Breast epithelium (tissue), 4 donors: Measurements from ENCODE around the gene POPDC3. TPM values are rescaled to one million over a fixed set of nuclear protein-coding genes. Genes with fewer than 3 reads are reported as not detected.
"Not testable (repeated sequence)": the region's sequence is repeated elsewhere in the genome, so short reads cannot be mapped to it uniquely, and the experiment has no call there.

Experiments used
- DNase-seq, 2 donors: peaks; one replicate each; pipeline ENCODE4 v3.0.0-alpha.2; 2019; ENCODE audit warnings: low spot score in 2 of 2
- H3K27ac ChIP-seq, 2 donors: fragments of 200-600 bp; sonication (generic) in 1 of 2; one replicate each; pipeline ENCODE4 v1.5.1; 2016 to 2019; ENCODE audit warnings: mild to moderate bottlenecking in 1 of 2
- H3K27me3 ChIP-seq, 2 donors: fragments of 200-600 bp; sonication (generic) in 1 of 2; one replicate each; pipeline versions ENCODE4 v1.5.1 to v1.6.0; 2017 to 2019; ENCODE audit warnings: control low read depth in 1 of 2, mild to moderate bottlenecking in 1 of 2
- H3K36me3 ChIP-seq: fragments of 200-600 bp; one replicate; pipeline ENCODE4 v1.5.1; 2019
- H3K4me1 ChIP-seq, 2 donors: fragments of 200-600 bp; sonication (generic); one replicate each; pipeline ENCODE4 v1.5.1; 2016 to 2019; ENCODE audit warnings: control low read depth in 1 of 2
- H3K4me3 ChIP-seq, 3 donors: fragments of 200-600 bp; sonication (generic); 1 replicate in 2 of 3; 2 replicates in 1 of 3; pipeline ENCODE4 v1.5.1; 2016 to 2019; ENCODE audit warnings: mild to moderate bottlenecking in 3 of 3, moderate library complexity in 2 of 3
- H3K9me3 ChIP-seq, 2 donors: fragments of 200-600 bp; sonication (generic) in 1 of 2; one replicate each; pipeline ENCODE4 v1.5.1; 2016 to 2019; ENCODE audit warnings: control low read depth in 1 of 2
- POLR2A ChIP-seq: fragments of 450-650 bp; IDR thresholded peaks from one replicate; pipeline ENCODE4 v1.6.1; 2016; ENCODE audit warnings: antibody characterized with exemption, mild to moderate bottlenecking, moderate library complexity
- POLR2AphosphoS5 ChIP-seq, 3 donors: sonication (generic); formaldehyde crosslinking; IDR thresholded peaks; one replicate each; pipeline ENCODE4 v1.6.1; 2017; ENCODE audit warnings: antibody characterized with exemption in 3 of 3
- intact Hi-C: fragments of 100-400 bp; cut with DNase I; formaldehyde crosslinking; loops from one replicate; pipeline ENCODE4 v1.15.1; 2023; ENCODE audit warnings: low total_unique reads
- total RNA-seq, 3 donors: library from RNA; depleted of rRNA; stranded (reverse); fragments of >200 nt; gene quantifications; one replicate each; pipeline ENCODE4 v1.1.0, GENCODE V29; 2016
- TF ChIP-seq, protein P1 (sequence below), 3 donors: fragments of 450-650 bp; IDR thresholded peaks; one replicate each; pipeline ENCODE4 v1.5.1; 2016 to 2017; ENCODE audit warnings: antibody characterized with exemption in 3 of 3, mild to moderate bottlenecking in 3 of 3, moderate library complexity in 3 of 3

Gene POPDC3, protein sequence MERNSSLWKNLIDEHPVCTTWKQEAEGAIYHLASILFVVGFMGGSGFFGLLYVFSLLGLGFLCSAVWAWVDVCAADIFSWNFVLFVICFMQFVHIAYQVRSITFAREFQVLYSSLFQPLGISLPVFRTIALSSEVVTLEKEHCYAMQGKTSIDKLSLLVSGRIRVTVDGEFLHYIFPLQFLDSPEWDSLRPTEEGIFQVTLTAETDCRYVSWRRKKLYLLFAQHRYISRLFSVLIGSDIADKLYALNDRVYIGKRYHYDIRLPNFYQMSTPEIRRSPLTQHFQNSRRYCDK
- under 1 TPM in 1 of 3 donors, not detected in 2; 0.98 TPM for total RNA-seq

DNA sequence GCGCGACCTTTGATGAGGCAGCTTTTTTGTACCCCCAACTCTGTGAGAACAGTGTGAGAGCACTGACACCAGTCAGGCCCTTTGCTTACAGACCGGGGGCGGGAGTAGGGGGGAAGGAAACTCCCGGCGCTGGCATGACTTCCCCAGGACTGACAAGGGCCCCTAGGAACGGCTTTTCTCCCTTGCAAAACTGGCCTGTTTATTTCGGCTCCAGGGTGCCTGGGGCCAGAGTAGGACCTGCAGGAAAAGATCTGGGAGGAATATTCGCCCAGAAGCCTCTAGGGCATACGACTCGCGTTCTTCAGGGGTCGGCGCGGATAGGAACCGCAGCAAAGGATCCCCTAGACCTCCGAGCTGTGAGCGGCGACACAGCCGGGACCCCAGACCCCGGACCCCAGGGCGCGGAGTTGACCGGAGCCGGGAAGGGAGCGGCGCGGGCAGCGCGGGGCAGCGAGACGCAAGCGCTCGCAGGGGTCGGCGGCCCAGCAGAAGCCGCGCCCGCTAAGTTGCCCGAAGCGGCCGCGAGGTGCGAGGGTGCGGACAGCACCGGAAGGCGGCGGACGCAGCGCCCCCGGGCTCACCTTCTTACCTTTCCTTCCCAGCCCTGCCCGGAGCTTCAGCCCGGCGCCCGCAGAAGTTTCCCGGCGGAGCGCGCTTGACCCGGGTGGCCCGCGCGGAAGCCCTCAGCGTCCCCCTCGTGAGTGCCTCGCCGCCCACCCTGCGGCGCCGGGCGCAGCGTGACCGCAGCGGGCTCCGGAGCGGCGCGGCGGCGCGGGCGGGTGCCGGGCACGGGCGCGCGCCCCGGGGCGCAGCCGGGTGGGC lies at the start of gene POPDC3:
Gene POPDC3, minus strand, starts transcription at position 771 of the 822 bp plus-strand sequence. CDS start 18,105 bp downstream, outside the sequence.
- intact Hi-C loops = no loop called here

DNA sequence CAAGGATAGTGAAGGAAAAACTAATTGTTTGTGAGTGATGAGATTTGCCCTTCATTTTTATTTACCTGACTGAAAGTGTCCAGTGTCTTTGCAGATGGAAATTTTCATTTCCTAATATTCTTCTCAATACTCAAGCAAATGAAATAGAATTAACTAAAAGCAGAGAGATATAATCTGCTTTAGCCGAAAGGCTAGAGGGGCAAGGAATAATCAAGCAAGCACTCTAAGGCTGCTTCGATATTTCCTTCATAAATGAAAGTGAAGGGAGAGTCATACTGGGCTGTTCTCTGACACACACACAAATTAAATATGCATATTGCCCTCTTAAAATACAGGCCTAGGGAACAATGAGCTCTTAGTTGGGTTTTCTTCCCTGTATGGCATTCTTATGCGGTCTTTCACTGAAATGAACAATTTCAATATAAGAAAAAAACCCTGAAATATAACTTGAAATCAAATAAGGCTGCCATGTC lies 47.5 kb upstream of the POPDC3 start:
- Histone ChIP-seq H3K9me3 (no peaks in the 10 kb centered on the region), H3K4me1 (no peaks in the 10 kb centered on the region), H3K36me3 (no peaks in the 10 kb centered on the region), H3K4me3 (no peak overlapping the region), H3K27me3 (no peaks in the 10 kb centered on the region), H3K27ac (no peak overlapping the region)
- no peak for DNase-seq
- no peak for TF ChIP-seq POLR2A
- TF ChIP-seq, protein P1, sequence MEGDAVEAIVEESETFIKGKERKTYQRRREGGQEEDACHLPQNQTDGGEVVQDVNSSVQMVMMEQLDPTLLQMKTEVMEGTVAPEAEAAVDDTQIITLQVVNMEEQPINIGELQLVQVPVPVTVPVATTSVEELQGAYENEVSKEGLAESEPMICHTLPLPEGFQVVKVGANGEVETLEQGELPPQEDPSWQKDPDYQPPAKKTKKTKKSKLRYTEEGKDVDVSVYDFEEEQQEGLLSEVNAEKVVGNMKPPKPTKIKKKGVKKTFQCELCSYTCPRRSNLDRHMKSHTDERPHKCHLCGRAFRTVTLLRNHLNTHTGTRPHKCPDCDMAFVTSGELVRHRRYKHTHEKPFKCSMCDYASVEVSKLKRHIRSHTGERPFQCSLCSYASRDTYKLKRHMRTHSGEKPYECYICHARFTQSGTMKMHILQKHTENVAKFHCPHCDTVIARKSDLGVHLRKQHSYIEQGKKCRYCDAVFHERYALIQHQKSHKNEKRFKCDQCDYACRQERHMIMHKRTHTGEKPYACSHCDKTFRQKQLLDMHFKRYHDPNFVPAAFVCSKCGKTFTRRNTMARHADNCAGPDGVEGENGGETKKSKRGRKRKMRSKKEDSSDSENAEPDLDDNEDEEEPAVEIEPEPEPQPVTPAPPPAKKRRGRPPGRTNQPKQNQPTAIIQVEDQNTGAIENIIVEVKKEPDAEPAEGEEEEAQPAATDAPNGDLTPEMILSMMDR (IDR thresholded peaks at IDR 0.05) = no peak
- no peak for TF ChIP-seq POLR2AphosphoS5 (IDR thresholded peaks at IDR 0.05)
- intact Hi-C loops = no loop called here

More for the DNA sequence above, at the start of gene POPDC3:
- Histone ChIP-seq H3K4me1 (no peaks in the 10 kb centered on the region), H3K36me3 (peaks cover 3% of the 10 kb centered on the region), H3K27ac (no peak within 1 kb of the TSS), H3K9me3 (no peaks in the 10 kb centered on the region), H3K4me3 (peak within 1 kb of the TSS; percentile 35 to 73 (median 47)), H3K27me3 (peaks cover 0 to 20% of the 10 kb centered on the region in 2 donors)
- DNase-seq = no peak
- TF ChIP-seq POLR2AphosphoS5 (IDR thresholded peaks at IDR 0.05) (no peak), POLR2A (no peak)
- TF ChIP-seq, protein P1 (IDR thresholded peaks at IDR 0.05) = no peak

DNA sequence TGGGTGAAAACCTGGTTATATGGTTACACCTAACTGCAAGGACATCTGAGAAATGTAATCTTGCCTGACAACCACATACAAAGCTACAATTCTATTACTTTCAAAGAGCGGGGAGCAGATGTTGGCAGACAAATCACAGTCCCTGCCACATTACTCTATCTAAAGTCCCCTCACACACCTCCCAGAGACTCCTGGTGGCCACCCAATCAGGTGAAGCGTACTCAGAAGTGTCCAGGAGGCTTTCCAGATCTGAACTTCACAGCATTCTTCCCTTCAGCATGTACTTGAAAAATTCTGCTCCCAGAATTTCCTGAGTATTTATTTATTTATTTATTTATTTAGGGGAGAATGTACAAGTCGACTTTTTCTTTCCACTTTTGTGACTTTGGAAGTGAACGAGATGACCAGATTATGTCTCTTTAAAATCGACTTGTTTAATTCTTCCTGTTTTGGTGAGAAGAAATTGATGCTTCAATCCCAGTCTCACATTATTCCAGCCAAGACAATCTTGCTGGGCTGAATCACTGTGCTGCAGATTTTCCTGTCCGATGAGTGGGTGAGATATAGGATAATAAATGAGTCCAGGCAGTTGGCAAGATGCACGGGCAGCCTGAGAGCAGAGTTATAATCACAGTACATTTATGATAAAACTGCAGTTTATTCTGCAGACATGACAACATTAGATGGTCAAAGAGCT lies 46.9 kb upstream of the POPDC3 start:
- no peak for TF ChIP-seq POLR2A
- TF ChIP-seq POLR2AphosphoS5 (IDR thresholded peaks at IDR 0.05) = no peak
- TF ChIP-seq, protein P1 (IDR thresholded peaks at IDR 0.05) = no peak
- intact Hi-C loops = no loop called here
- Histone ChIP-seq H3K4me1 (no peaks in the 10 kb centered on the region), H3K4me3 (no peak overlapping the region), H3K36me3 (no peaks in the 10 kb centered on the region), H3K27ac (no peak overlapping the region), H3K27me3 (no peaks in the 10 kb centered on the region), H3K9me3 (no peaks in the 10 kb centered on the region)
- no peak for DNase-seq

DNA sequence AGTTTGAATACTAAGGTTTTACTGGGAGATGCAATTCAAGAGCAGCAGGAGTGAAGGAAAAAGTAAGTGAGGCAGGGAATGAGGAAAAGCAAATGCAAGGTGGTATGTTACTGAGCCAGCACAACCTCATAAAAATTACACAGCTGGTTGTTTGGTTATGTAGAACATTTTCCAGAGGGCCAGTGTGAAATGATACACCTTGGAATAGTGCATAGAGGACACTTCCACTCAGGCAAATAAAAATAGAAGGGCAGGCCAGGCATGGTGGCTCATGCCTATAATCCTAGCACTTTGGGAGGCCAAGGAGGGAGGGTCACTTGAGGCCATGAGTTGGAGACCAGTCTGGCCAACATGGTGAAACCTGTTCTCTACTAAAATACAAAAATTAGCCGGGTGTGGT lies 43.4 kb upstream of the POPDC3 start:
- Histone ChIP-seq H3K36me3 (no peaks in the 10 kb centered on the region), H3K4me3 (no peak overlapping the region), H3K4me1 (no peaks in the 10 kb centered on the region), H3K27ac (no peak overlapping the region), H3K9me3 (no peaks in the 10 kb centered on the region), H3K27me3 (no peaks in the 10 kb centered on the region)
- DNase-seq = no peak
- TF ChIP-seq POLR2AphosphoS5 (IDR thresholded peaks at IDR 0.05) = no peak
- no peak for TF ChIP-seq POLR2A
- TF ChIP-seq, protein P1 (IDR thresholded peaks at IDR 0.05) = no peak
- intact Hi-C loops = no loop called here

DNA sequence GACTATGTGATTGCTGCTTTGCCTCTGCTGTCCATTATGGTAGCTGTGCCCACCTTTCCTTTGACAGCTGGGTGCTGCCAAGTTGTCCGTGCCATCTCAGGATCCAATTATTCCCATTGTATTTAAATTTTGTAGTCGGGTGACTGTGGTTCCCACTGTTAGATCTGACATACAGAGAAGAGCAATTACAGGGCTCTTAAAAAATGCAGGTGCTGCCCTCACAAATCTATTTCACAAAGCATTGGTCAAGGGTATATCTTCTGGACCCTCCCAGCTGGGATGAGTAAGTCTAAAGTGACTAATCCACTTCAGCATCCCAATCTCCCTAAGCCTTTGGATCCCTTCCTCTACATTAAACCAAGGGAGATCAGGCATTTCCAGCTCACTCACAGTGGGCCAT lies 41.4 kb upstream of the POPDC3 start:
- H3K27ac ChIP-seq, intact Hi-C loops, H3K27me3 ChIP-seq, H3K36me3 ChIP-seq, H3K4me3 ChIP-seq, H3K4me1 ChIP-seq, H3K9me3 ChIP-seq, DNase-seq: not testable (repeated sequence)
